Prostate gland (tissue), 2 donors: ENCODE measurements around the gene HSBP1L1. TPM values are rescaled to one million over a fixed set of nuclear protein-coding genes. Genes with fewer than 3 reads are reported as not detected.
A peak's percentile ranks its signal among the peaks of the same experiment; 100 is the strongest.

Experiments used
- DNase-seq: peaks from one replicate; pipeline ENCODE4 v3.0.0-alpha.2; 2019; ENCODE audit warnings: low spot score
- H3K27ac ChIP-seq, 2 donors: fragments of 200-600 bp; sonication (generic); 2 replicates each; pipeline ENCODE4 v1.5.1; 2017 to 2019
- H3K27me3 ChIP-seq: fragments of 200-600 bp; sonication (generic); replicated peaks from 2 replicates; pipeline ENCODE4 v1.5.1; 2019; ENCODE audit not compliant: insufficient read depth
- H3K36me3 ChIP-seq, 2 donors: fragments of 200-600 bp; sonication (generic); 1 replicate in 1 of 2; 2 replicates in 1 of 2; pipeline versions ENCODE4 v1.5.1 to v1.8.1; 2017 to 2019
- H3K4me1 ChIP-seq: fragments of 200-600 bp; sonication (generic); replicated peaks from 2 replicates; pipeline ENCODE4 v1.5.1; 2019
- H3K4me3 ChIP-seq, 2 donors: fragments of 200-600 bp; sonication (generic); 2 replicates each; pipeline ENCODE4 v1.5.1; 2017 to 2019
- H3K9me3 ChIP-seq: fragments of 200-600 bp; sonication (generic); 2 replicates; pipeline ENCODE4 v1.5.1; 2017
- CTCF ChIP-seq, 4 experiments: fragments of 200-600 bp in 2 of 4; fragments of 450-650 bp in 2 of 4; sonication (generic) in 2 of 4; IDR thresholded peaks; 1 replicate in 3 of 4; 2 replicates in 1 of 4; pipeline ENCODE4 v1.5.1; 2016 to 2019; ENCODE audit warnings: antibody characterized with exemption in 4 of 4, mild to moderate bottlenecking in 2 of 4, moderate library complexity in 2 of 4
- POLR2A ChIP-seq: fragments of 450-650 bp; IDR thresholded peaks from one replicate; pipeline ENCODE4 v1.6.1; 2016; ENCODE audit warnings: antibody characterized with exemption, mild to moderate bottlenecking
- POLR2AphosphoS5 ChIP-seq: sonication (generic); formaldehyde crosslinking; IDR thresholded peaks from one replicate; pipeline ENCODE4 v1.6.1; 2017; ENCODE audit warnings: antibody characterized with exemption
- WGBS: methylation state at CpG from one replicate; pipeline ENCODE4 v1.1.5; 2018; 5-methylcytosine and 5-hydroxymethylcytosine counted together
- intact Hi-C: fragments of 100-400 bp; cut with DNase I; formaldehyde crosslinking; loops from one replicate; pipeline ENCODE4 v1.14.2; 2022
- total RNA-seq, 2 donors: library from RNA; depleted of rRNA; stranded (reverse); fragments of >200 nt; gene quantifications; one replicate each; pipeline ENCODE4 v1.1.0, GENCODE V29; 2016

Gene HSBP1L1
- total RNA-seq, 2 donors from 2014 or later = 20.4 to 66.9 TPM

GRCh38 chr18:79983253-79983652, 18.8 kb downstream of the HSBP1L1 start:
- no peaks in the 10 kb centered on the region for H3K27me3 ChIP-seq
- H3K9me3 ChIP-seq = no peaks in the 10 kb centered on the region
- intact Hi-C loops = no loop called here
- no peak overlapping the region for H3K4me3 ChIP-seq
- H3K27ac ChIP-seq = no peak overlapping the region
- H3K4me1 ChIP-seq = peaks cover 3% of the 10 kb centered on the region
- TF ChIP-seq POLR2A (no peak), POLR2AphosphoS5 (peak; percentile 31)
- H3K36me3 ChIP-seq = no peaks in the 10 kb centered on the region
- WGBS = 80% methylated on average over 4 of the region's 4 CpGs
- DNase-seq = no peak

GRCh38 chr18:79983793-79984192, 19.4 kb downstream of the HSBP1L1 start:
- TF ChIP-seq CTCF (IDR thresholded peaks at IDR 0.05) (no peak), POLR2AphosphoS5 (no peak), POLR2A (no peak)
- H3K36me3 ChIP-seq = no peaks in the 10 kb centered on the region
- DNase-seq = no peak
- 93% methylated on average over 7 of the region's 7 CpGs for WGBS
- H3K27ac ChIP-seq = no peak overlapping the region
- H3K4me1 ChIP-seq = peaks cover 3% of the 10 kb centered on the region
- intact Hi-C loops = no loop called here
- H3K4me3 ChIP-seq = no peak overlapping the region
- no peaks in the 10 kb centered on the region for H3K9me3 ChIP-seq
- no peaks in the 10 kb centered on the region for H3K27me3 ChIP-seq

- intact Hi-C loops = loop anchor here (5.0 kb wide), 1 partner anchor 47 kb away; the partner anchor contains the start of gene RBFA
- Histone ChIP-seq H3K4me1 (peaks cover 3% of the 10 kb centered on the region), H3K36me3 (no peaks in the 10 kb centered on the region), H3K27ac (no peak overlapping the region), H3K9me3 (no peaks in the 10 kb centered on the region), H3K27me3 (no peaks in the 10 kb centered on the region), H3K4me3 (no peak overlapping the region)
- TF ChIP-seq POLR2A = no peak
- no peak for TF ChIP-seq POLR2AphosphoS5
- no peak for TF ChIP-seq CTCF (IDR thresholded peaks at IDR 0.05)
- WGBS = 90% methylated on average over 12 of the region's 12 CpGs
- DNase-seq = no peak
These were observed 20.7 kb downstream of the HSBP1L1 start for GRCh38 chr18:79985172-79985571.

- H3K27ac ChIP-seq = no peak overlapping the region
- intact Hi-C loops = loop anchor here (5.0 kb wide), 1 partner anchor 46 kb away; the partner anchor contains the start of gene RBFA
These were observed 22.3 kb downstream of the HSBP1L1 start for GRCh38 chr18:79986726-79987125.

GRCh38 chr18:79987566-79987965, 23.1 kb downstream of the HSBP1L1 start:
- Histone ChIP-seq H3K36me3 (no peaks in the 10 kb centered on the region), H3K27me3 (no peaks in the 10 kb centered on the region), H3K27ac (peak overlapping the region; percentile 91 to 96), H3K4me1 (peaks cover 3% of the 10 kb centered on the region), H3K4me3 (peak overlapping the region; percentile 80 to 90), H3K9me3 (no peaks in the 10 kb centered on the region)
- TF ChIP-seq POLR2AphosphoS5 = no peak
- no peak for TF ChIP-seq CTCF (IDR thresholded peaks at IDR 0.05)
- TF ChIP-seq POLR2A = no peak
- WGBS = under 1% methylated on average over 6 of the region's 6 CpGs
- intact Hi-C loops = loop anchor here (5.0 kb wide), 1 partner anchor 45 kb away; the partner anchor contains the start of gene RBFA
- no peak for DNase-seq

More at GRCh38 chr18:79986726-79987125, 22.3 kb downstream of the HSBP1L1 start:
- H3K27me3 ChIP-seq = no peaks in the 10 kb centered on the region
- 43% methylated on average over 7 of the region's 7 CpGs for WGBS
- H3K36me3 ChIP-seq = no peaks in the 10 kb centered on the region
- no peak for DNase-seq
- TF ChIP-seq CTCF (IDR thresholded peaks at IDR 0.05) (no peak), POLR2AphosphoS5 (no peak), POLR2A (no peak)
- H3K4me1 ChIP-seq = peaks cover 3% of the 10 kb centered on the region
- no peaks in the 10 kb centered on the region for H3K9me3 ChIP-seq
- no peak overlapping the region for H3K4me3 ChIP-seq
